Liver (tissue), 9 donors: ENCODE data around the gene PELI2. TPM values are rescaled to one million over a fixed set of nuclear protein-coding genes. Genes with fewer than 3 reads are reported as not detected.

Source experiments
- DNase-seq: peaks from one replicate; pipeline ENCODE4 v3.0.0-alpha.2; 2017; ENCODE audit warnings: low spot score
- H3K27ac ChIP-seq, 2 donors: one replicate each; pipeline ENCODE4 v1.7.0; 2013; ENCODE audit warnings: inconsistent platforms in 2 of 2, low read length in 2 of 2, control low read depth in 1 of 2, low read depth in 1 of 2, mild to moderate bottlenecking in 1 of 2
- H3K27me3 ChIP-seq, 4 donors: one replicate each; pipeline versions ENCODE4 v1.6.1 to v1.7.0; 2013; ENCODE audit warnings: low read length in 3 of 4, inconsistent platforms in 1 of 4, mild to moderate bottlenecking in 1 of 4, moderate library complexity in 1 of 4; ENCODE audit not compliant: control insufficient read depth in 4 of 4, insufficient read depth in 4 of 4
- H3K36me3 ChIP-seq, 4 donors: one replicate each; pipeline versions ENCODE4 v1.6.1 to v1.7.0; 2013; ENCODE audit warnings: low read length in 3 of 4, mild to moderate bottlenecking in 3 of 4, low read depth in 1 of 4, moderate library complexity in 1 of 4; ENCODE audit not compliant: control insufficient read depth in 4 of 4, insufficient read depth in 3 of 4
- H3K4me1 ChIP-seq, 4 donors: one replicate each; pipeline versions ENCODE4 v1.6.1 to v1.7.0; 2013; ENCODE audit warnings: low read length in 3 of 4, mild to moderate bottlenecking in 3 of 4, moderate library complexity in 1 of 4; ENCODE audit not compliant: control insufficient read depth in 4 of 4, insufficient read depth in 4 of 4
- H3K4me3 ChIP-seq, 3 donors: one replicate each; pipeline versions ENCODE4 v1.6.1 to v1.7.0; 2013; ENCODE audit warnings: low read length in 3 of 3, control low read depth in 1 of 3, low read depth in 1 of 3, mild to moderate bottlenecking in 1 of 3
- H3K9ac ChIP-seq, 2 donors: one replicate each; pipeline ENCODE4 v1.7.0; 2013; ENCODE audit warnings: low read length in 2 of 2, mild to moderate bottlenecking in 2 of 2, moderate library complexity in 2 of 2, control low read depth in 1 of 2, low read depth in 1 of 2
- H3K9me3 ChIP-seq, 4 donors: one replicate each; pipeline versions ENCODE4 v1.6.1 to v1.7.0; 2013; ENCODE audit warnings: low read length in 3 of 4; ENCODE audit not compliant: control insufficient read depth in 4 of 4
- ATF3 ChIP-seq: IDR thresholded peaks from 2 replicates; pipeline ENCODE4 v1.6.1; 2016; ENCODE audit warnings: antibody characterized with exemption
- CTCF ChIP-seq: fragments of 150-350 bp; IDR thresholded peaks from 2 replicates; pipeline ENCODE4 v1.5.1; 2017; ENCODE audit warnings: improper control_type of control experiment, low read depth, low read length; ENCODE audit not compliant: missing input control
- EGR1 ChIP-seq, 2 donors: IDR thresholded peaks; 2 replicates each; pipeline ENCODE4 v1.6.1; 2016 to 2018; ENCODE audit warnings: antibody characterized with exemption in 2 of 2, low read depth in 2 of 2
- FOXA1 ChIP-seq: IDR thresholded peaks from 2 replicates; pipeline ENCODE4 v1.6.1; 2016; ENCODE audit warnings: antibody characterized with exemption
- FOXA2 ChIP-seq: IDR thresholded peaks from 2 replicates; pipeline ENCODE4 v1.6.1; 2016; ENCODE audit warnings: antibody characterized with exemption
- GABPA ChIP-seq, 2 donors: IDR thresholded peaks in 1 of 2; conservative IDR thresholded peaks in 1 of 2; 2 replicates each; pipeline ENCODE4 v1.6.1; 2016; ENCODE audit warnings: antibody characterized with exemption in 2 of 2, mild to moderate bottlenecking in 1 of 2, moderate library complexity in 1 of 2
- HNF4G ChIP-seq: IDR thresholded peaks from 2 replicates; pipeline ENCODE4 v1.6.1; 2016; ENCODE audit warnings: antibody characterized with exemption
- JUND ChIP-seq, 2 donors: IDR thresholded peaks; 2 replicates each; pipeline ENCODE4 v1.6.1; 2016; ENCODE audit warnings: antibody characterized with exemption in 2 of 2
- MAX ChIP-seq: IDR thresholded peaks from 2 replicates; pipeline ENCODE4 v1.6.1; 2016; ENCODE audit warnings: antibody characterized with exemption
- NR2F2 ChIP-seq: IDR thresholded peaks from 2 replicates; pipeline ENCODE4 v1.6.1; 2016; ENCODE audit warnings: antibody characterized with exemption
- RAD21 ChIP-seq, 2 donors: IDR thresholded peaks; 2 replicates each; pipeline ENCODE4 v1.6.1; 2016; ENCODE audit warnings: antibody characterized with exemption in 2 of 2, mild to moderate bottlenecking in 2 of 2
- REST ChIP-seq: IDR thresholded peaks from 2 replicates; pipeline ENCODE4 v1.6.1; 2016; ENCODE audit warnings: antibody characterized with exemption, mild to moderate bottlenecking
- RXRA ChIP-seq, 2 donors: IDR thresholded peaks; 2 replicates each; pipeline ENCODE4 v1.6.1; 2017 to 2018; ENCODE audit warnings: antibody characterized with exemption in 2 of 2, mild to moderate bottlenecking in 1 of 2
- SP1 ChIP-seq: IDR thresholded peaks from 2 replicates; pipeline ENCODE4 v1.6.1; 2018; ENCODE audit warnings: antibody characterized with exemption, mild to moderate bottlenecking
- TAF1 ChIP-seq: conservative IDR thresholded peaks from 2 replicates; pipeline ENCODE4 v1.6.1; 2016; ENCODE audit warnings: antibody characterized with exemption, mild to moderate bottlenecking
- YY1 ChIP-seq: IDR thresholded peaks from 2 replicates; pipeline ENCODE4 v1.6.1; 2016; ENCODE audit warnings: antibody characterized with exemption, mild to moderate bottlenecking
- ZBTB33 ChIP-seq: IDR thresholded peaks from 2 replicates; pipeline ENCODE4 v1.6.1; 2016; ENCODE audit warnings: antibody characterized with exemption
- WGBS: extraction: QIAGEN DNeasy Blood & Tissue Kit; methylation state at CpG from one replicate; pipeline ENCODE4 v1.1.7; 2013; 5-methylcytosine and 5-hydroxymethylcytosine counted together
- polyA plus RNA-seq, 2 donors: library from polyadenylated mRNA; stranded (reverse) in 1 of 2; unstranded in 1 of 2; fragments of 200-250 nt in 1 of 2; fragments of >200 nt in 1 of 2; fragmentation: Nextera tagmentation in 1 of 2; extraction: Ambion mirVana in 1 of 2; gene quantifications; one replicate each; pipeline versions ENCODE4 v1.2.1 to v1.2.3, GENCODE V29; 2013 to 2015
- total RNA-seq, 2 donors: library from RNA; depleted of rRNA; stranded (reverse); fragments of >200 nt; gene quantifications; one replicate each; pipeline ENCODE4 v1.2.3, GENCODE V29; 2014
- donor health status: healthy.
- donor health status: healthy.
- donor health status: healthy.
- donor health status: healthy.
- donor health status: healthy.

PELI2 gene
- total and polyA plus RNA-seq, 4 donors, result 0.68 to 2.9 (median 1.2) TPM

- TF ChIP-seq CTCF, result no peak
- no peak for TF ChIP-seq ATF3
- no peak for TF ChIP-seq FOXA1
- no peak for TF ChIP-seq REST
- TF ChIP-seq ZBTB33, result no peak
- TF ChIP-seq YY1, result no peak
- TF ChIP-seq TAF1, result no peak
- TF ChIP-seq SP1, result no peak
- TF ChIP-seq JUND (IDR thresholded peaks at IDR 0.05), result no peak
- no peak for TF ChIP-seq NR2F2
- TF ChIP-seq EGR1 (IDR thresholded peaks at IDR 0.05; ENCODE audit: low read depth in 2 of 2), result no peak
- TF ChIP-seq MAX, result no peak
- TF ChIP-seq RAD21 (IDR thresholded peaks at IDR 0.05), result no peak
- TF ChIP-seq GABPA (IDR thresholded peaks at IDR 0.05 in 1 of 2, conservative IDR thresholded peaks at IDR 0.05 in 1 of 2), result no peak
- TF ChIP-seq RXRA (IDR thresholded peaks at IDR 0.05), result no peak
- H3K9ac ChIP-seq, result no peak overlapping the region
- DNase-seq, result no peak
- H3K36me3 ChIP-seq, result no peaks in the 10 kb centered on the region
- WGBS, result 90% methylated on average over 2 of the region's 2 CpGs
- H3K9me3 ChIP-seq, result no peaks in the 10 kb centered on the region
- H3K27ac ChIP-seq, result no peak overlapping the region
- no peaks in the 10 kb centered on the region for H3K27me3 ChIP-seq
- H3K4me3 ChIP-seq, result no peak overlapping the region
- no peaks in the 10 kb centered on the region for H3K4me1 ChIP-seq
Observed at GRCh38 chr14:56212521-56212920, 94.3 kb downstream of the PELI2 start.

GRCh38 chr14:56213306-56213705 is 95.1 kb downstream of the PELI2 start:
- H3K9ac ChIP-seq, result no peak overlapping the region
- H3K27ac ChIP-seq, result no peak overlapping the region
- H3K27me3 ChIP-seq, result no peaks in the 10 kb centered on the region
- no peaks in the 10 kb centered on the region for H3K4me1 ChIP-seq
- H3K9me3 ChIP-seq, result no peaks in the 10 kb centered on the region
- no peak for DNase-seq
- no peaks in the 10 kb centered on the region for H3K36me3 ChIP-seq
- WGBS, result 85% methylated on average over 1 of the region's 1 CpG
- TF ChIP-seq FOXA2, result no peak
- TF ChIP-seq YY1, result no peak
- no peak for TF ChIP-seq MAX
- no peak for TF ChIP-seq CTCF
- TF ChIP-seq HNF4G, result no peak
- TF ChIP-seq GABPA (IDR thresholded peaks at IDR 0.05 in 1 of 2, conservative IDR thresholded peaks at IDR 0.05 in 1 of 2), result no peak
- no peak for TF ChIP-seq RXRA (IDR thresholded peaks at IDR 0.05)
- no peak for TF ChIP-seq NR2F2
- no peak for TF ChIP-seq FOXA1
- TF ChIP-seq RAD21 (IDR thresholded peaks at IDR 0.05), result no peak
- no peak for TF ChIP-seq JUND (IDR thresholded peaks at IDR 0.05)
- TF ChIP-seq SP1, result no peak
- H3K4me3 ChIP-seq, result no peak overlapping the region
